ENCODE measurements around the gene RABGAP1L.
A peak's percentile ranks its signal among the peaks of the same experiment; 100 is the strongest.
"Not testable (repeated sequence)": the region's sequence is repeated elsewhere in the genome, so short reads cannot be mapped to it uniquely, and the experiment has no call there.

GRCh38 chr1:174848593-174849560, 689.6 kb downstream of the RABGAP1L start:
- peak; percentile 41 for TF ChIP-seq YY1 (IDR thresholded peaks at IDR 0.05; ENCODE audit: insufficient read depth, insufficient read length)
- TF ChIP-seq ZNF274 (IDR thresholded peaks at IDR 0.05; ENCODE audit: low read depth, low read length), result not testable (repeated sequence)

All from NT2/D1 (cell line).